GM21825 (cell line): Measurements from ENCODE around the gene ENDOU.

Experiments
- ATAC-seq: cut with Tn5 transposase; IDR thresholded peaks from one replicate; pipeline ENCODE4 v1.9.1; 2021; ENCODE audit warnings: mild to moderate bottlenecking, moderate library complexity; ENCODE audit not compliant: unreplicated experiment

The ENDOU gene

GRCh38 chr12:47757840-47758583 lies 32.7 kb upstream of the ENDOU start:
- no peak for ATAC-seq

DNA sequence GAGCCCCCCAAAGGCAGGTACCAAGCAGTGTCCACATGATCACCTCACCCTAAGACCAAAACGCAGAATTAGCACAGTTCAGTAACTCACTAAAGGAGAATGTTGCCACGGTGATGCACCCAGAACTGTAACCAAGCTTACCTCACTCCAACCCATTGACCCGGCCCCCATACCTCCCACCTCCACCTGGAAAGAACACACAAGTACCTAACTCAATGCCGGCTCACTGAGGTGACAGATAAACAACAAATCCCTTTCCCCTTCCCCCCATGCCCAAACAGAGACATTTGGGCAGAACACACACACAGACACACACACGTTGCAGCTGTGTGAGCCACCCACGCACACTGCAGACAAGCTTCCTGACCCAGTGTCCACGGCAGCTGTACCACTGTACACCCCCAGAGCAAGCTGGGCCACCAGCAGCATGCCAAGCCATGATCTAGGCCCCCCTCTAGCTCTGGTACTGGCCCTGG lies 32.1 kb upstream of the ENDOU start:
- ATAC-seq: no peak

GRCh38 chr12:47755655-47756562 lies 30.6 kb upstream of the ENDOU start:
- peak; percentile 65 for ATAC-seq

DNA sequence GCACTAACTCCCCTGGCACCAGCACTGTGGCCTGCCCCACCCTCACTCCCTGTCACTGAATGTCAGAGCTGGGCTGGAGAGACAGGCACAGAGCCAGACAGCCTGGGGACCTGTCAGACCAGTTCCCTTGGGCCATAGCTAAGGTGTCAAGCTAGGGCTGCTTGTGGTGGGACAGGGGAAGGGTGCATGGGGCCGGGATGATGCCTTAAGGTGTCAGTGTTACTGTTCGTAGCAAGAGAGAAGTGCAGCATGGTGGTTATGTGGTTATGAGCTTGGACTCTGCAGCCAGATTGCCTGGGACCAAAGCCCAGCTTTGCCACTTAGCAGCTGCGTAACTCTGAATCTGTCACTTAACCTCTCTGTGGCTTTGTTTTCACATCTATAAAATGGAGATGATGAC lies 29.6 kb upstream of the ENDOU start:
- ATAC-seq: no peak

- no peak for ATAC-seq
Measured at GRCh38 chr12:47754126-47754525, 28.8 kb upstream of the ENDOU start.

DNA sequence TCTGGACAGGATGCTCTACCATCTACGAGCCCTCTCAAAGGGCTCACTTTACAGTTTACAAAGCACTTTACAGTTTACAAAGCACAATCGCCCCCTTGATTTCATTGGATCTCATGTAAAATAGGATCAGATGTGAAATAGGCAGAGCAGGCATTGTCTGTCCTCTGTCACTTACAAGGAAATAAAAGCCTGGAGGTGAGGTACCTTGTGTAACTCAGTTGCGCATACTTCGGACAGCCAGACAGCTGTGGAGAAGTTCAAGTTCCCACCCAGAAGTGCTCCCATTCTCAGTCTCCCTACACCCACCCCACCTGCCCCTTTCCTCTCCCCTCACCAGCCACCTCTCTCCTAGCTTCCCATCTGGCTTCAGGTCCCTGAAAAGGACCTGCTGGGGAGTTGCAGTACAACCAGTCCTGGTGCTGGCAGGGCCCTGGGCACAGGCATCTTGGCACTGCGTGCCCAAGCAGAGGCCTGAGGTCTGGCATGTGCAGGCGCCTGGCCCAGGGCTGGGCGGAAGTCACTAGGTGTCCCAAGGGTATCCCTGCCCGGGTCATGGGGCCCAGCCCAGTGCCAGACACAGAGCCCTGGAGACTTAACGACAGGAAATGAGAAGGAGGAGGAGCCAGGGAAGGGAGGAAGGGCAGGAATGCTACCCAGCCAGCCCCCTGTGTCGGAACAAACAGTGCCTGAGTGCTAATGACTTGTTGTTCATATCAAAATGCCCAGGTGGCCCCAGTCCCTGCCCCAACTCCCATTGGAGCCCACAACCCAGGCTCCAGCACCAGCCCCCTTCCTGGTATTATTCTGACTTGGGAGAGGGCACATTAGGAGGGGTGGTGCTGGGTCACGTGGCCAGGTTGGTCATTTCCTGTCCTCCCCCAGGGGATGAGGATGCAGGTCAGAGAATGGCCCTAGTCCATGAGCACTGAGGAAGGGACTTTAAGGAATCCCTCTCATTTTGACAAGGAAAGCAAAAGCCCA lies 28.0 kb upstream of the ENDOU start:
- no peak for ATAC-seq

GRCh38 chr12:47752552-47752951 lies 27.3 kb upstream of the ENDOU start:
- ATAC-seq: no peak

GRCh38 chr12:47752121-47752520 lies 26.8 kb upstream of the ENDOU start:
- no peak for ATAC-seq

DNA sequence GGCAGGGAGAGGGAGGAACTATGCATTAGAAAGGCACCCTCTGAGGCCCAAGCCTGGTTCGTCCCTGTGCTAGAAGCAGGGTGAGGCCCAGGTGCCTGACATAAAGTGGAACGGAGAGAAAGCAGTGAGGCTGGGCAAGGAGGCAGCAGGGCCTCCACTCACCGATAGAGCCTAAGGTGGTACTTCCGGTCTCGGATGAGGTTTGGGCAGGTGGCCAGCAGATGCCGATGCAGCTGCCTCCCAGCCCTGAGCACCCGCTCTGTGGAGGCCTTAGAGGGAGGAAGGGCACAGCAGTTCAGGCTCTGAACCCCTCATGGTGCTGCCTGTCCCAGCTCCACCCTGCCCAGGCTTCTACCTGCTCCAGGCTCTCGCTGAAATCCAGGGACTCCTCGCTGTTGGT lies 26.3 kb upstream of the ENDOU start:
- ATAC-seq: no peak

GRCh38 chr12:47750916-47751470 lies 25.7 kb upstream of the ENDOU start:
- no peak for ATAC-seq

GRCh38 chr12:47750229-47750798 lies 25.0 kb upstream of the ENDOU start:
- no peak for ATAC-seq

- no peak for ATAC-seq
Measured at GRCh38 chr12:47748899-47749298, 23.6 kb upstream of the ENDOU start.

GRCh38 chr12:47748507-47748828 lies 23.2 kb upstream of the ENDOU start:
- no peak for ATAC-seq

DNA sequence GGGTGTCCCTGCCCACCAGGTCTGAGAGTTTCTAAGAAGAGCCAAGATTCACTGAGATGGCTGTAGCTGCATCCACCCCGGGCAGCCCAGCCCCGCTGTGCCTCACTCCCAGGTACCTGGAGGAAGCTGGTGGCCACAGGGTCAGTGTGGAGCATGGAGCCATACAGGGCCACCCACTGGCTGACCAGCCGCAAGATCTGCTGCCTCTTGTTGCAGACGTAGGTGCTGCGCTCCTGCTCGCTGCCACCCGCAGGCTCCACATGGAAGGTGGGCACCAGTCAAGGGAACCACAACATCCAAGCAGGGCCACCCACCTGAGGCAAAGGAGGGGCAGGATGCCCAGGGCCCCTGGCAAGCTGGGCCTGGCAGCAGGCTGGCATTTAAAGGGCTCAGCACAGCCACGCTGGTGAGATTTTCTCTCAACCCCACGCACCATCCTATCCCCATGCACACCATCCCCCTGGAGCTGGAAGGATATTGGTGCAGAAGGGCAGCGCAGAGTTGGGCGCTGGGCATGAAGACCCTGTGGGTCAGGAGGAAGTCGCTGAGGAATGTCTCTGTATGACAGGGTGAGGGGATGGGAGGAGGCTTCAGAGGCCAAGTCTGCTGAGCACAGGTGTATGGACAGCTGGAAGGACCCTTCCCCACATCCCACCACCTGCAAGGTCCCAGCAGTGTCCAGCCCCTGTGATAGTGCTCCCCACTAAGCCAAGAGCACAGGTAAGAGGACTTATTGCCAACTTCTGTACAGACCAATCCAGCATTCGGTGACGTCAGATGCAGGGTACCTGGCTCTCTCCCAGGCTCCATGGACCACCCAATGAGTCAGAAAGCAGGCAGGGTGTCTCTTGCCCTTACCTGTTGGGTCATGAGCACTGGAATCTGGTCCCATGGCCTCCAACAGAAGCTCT lies 22.6 kb upstream of the ENDOU start:
- ATAC-seq: peak; percentile 13

GRCh38 chr12:47747126-47747525 lies 21.8 kb upstream of the ENDOU start:
- peak; percentile 41 for ATAC-seq

DNA sequence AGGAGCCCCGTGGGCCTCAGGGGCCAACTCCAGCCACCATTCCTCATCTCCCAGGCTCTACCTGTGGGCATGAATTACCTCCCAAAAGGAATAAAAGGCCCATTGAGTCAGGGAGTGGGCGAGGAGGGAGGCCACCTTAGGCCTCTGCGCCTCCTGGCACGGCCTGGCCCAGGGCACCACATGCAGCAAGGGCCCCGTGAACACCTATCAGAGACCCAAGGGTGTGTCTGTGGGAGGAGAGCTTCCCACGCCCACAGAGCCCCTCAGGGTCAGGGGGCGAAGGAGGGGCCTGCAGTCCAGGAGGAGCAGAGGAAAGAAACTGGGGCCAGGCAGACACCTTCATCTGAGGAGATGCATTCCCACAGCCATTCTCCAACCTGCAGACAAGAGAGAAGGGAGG lies 21.2 kb upstream of the ENDOU start:
- no peak for ATAC-seq

- no peak for ATAC-seq
Measured at GRCh38 chr12:47746073-47746472, 20.8 kb upstream of the ENDOU start.

DNA sequence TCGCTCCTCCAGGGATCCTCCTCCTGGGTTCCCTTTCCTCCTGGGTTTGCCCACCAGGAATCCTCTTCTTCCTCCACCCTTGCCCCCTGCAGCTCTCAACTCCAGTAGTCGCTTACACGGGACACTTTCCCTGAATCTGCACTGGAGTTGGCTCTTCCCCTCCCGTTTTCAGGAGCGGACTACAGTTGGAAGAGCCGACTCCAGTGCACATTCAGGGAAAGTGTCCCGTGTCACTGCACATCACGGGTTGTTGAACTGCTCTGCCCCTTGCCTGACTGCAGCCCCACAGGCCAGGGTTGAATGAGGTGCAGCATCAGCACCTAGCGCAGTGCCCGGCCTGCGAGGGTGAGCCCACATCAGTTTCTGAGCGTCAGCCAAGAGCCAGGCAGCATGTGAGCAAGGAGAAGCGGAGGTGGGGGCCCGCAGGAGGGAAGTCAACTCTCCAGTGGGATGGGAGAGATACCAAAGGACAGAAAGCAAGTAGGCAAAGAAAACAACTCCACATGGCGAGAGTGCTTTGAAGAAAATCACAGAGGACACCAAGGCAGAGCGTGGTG lies 20.3 kb upstream of the ENDOU start:
- ATAC-seq: no peak
